ENCODE data around the gene OSBP2.
A peak's percentile ranks its signal among the peaks of the same experiment; 100 is the strongest.

OSBP2 gene

DNA sequence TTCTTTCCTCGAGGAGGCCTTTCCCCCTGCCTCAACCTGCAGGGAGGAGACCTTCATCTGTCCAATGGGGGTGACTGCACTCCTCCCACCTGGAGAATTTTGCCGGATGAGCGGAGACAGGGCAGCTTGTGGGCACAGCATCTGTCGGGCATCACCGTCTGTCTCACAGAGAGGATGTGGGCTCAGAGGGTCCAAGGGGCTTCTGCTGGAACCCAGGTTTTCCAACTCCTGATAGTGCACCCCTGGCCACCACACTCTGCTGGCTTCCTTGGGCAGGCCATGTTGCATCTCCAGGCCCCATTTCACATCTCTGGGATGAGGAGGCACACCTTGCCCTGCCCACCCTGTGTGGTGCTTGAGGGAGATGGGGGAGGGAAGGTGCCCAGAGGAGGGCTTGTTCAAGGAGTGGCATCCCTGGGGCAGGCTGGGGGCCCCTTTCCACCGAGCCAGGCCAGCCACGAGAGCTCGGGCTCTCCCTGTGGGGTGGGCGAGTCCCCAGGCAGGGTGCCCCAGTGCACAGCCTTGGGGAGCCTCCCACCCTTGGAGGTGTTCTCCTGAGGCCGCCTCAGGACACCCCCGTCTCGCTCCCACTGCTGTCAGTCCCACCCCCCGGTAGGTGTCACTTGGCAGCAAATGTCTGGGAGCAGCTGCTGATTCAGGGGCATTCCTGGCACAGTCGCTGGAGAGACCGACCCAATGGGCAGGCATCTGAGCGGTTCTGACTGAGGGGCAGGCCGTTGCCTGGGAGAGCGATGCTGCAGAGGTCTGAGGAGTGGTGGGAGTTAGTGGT, 189.7 kb downstream of the OSBP2 start:
- DNase-seq = no peak

DNA sequence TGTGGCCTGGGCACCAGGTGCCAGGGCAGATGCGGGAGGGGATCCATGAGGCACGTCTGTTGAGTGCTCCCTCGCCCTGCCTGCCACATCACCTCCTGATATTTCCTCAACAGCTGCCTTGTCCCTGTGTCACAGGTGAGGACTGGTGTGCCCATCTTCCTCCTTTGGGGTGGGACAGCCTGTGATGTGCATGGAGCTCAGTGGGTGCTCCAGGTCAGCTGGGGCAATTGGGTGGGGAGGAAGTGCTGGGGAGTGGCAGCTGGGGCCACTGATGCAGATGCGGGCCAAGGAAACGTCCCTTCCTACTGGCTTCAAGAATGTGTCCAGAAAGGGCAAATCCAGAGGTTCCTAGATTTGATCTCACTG, 190.3 kb downstream of the OSBP2 start:
- DNase-seq = no peak

DNA sequence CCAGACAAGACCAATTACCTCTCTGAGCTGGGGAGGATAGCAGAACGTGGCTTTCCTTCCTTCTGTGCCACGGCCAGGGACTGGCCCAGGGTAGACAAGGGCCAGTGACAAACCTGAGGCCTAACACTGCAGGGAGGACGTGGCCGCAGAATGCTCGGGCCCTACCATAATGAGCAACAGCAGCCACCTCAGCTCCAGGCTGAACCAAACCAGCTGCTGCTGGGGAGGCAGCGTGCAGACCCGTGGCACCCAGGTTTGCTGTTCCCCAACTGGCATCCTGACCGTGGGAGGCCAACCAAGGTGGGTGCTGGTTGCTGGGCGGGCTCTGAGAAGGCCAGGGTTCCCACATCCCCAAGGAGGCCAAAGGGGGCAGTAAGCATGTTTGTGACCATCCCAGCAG, 190.9 kb downstream of the OSBP2 start:
- DNase-seq = no peak

DNA sequence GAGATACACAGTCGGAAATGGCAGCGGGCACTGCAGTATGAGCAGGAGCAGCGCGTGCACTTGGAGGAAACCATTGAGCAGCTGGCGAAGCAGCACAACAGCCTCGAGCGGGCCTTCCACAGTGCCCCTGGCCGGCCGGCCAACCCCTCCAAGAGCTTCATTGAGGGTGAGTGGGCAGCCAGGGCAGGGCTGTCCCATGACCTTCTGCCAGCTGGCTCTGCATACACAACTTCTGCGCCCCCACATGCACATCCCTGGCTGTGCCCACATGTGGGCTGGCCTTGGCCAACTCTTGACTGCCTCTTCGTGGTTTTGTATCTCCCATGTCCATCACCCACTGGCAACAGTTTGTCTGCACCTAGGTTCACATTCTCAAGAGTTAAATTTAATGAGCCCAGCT, 192.8 kb downstream of the OSBP2 start:
- no peak for DNase-seq

DNA sequence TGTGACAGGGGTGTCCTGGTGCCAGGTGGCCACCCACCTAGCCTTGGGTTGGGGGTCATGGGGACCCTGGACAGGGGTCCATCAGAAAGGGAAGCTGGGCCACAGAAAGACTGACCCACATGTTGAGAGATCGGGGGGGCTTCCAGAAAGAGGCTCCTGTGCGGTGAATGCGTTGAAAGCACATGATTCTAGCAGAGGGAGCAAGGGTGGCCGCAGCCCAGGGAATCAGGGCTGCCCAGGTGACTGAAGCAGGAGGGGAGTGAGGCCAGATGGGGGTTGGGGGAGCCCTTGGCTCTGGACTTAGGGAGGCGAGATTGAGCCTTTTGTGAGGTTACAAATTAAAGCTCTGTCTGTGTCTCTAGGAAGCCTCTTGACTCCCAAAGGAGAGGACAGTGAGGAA, 193.2 kb downstream of the OSBP2 start:
- DNase-seq = no peak

DNA sequence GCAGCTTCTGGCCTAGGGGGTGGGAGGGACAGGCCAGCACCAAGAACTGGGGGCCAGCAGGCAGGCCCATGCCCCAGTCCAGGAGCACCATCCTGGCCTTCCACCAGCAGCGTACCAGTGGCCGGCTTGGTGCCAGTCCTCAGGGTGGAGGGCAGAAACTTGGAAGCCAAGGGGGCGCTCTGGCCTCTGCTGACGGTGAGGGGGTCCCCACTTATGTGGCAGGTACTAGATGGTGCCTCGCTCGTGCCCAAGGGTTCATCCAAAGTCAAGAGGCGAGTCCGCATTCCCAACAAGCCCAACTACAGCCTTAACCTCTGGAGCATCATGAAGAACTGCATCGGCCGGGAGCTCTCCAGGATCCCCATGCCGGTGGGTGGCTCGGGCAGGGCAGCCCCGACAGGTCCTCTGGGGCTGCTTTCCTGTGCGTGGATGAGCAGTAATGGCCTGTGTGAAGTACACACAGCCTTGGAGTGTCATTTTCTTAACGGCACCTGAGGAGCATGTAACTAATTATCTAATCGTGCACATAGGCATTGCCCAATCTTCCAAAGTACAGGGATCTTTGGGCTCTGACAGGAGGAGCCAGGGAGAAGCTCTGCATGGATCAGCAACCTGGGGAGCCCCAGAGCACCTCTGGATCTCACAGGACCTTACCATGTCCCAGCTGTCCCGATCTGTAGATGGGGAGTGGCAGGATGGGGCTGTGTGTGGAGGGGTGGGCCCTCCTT, 194.8 kb downstream of the OSBP2 start:
- no peak for DNase-seq

DNA sequence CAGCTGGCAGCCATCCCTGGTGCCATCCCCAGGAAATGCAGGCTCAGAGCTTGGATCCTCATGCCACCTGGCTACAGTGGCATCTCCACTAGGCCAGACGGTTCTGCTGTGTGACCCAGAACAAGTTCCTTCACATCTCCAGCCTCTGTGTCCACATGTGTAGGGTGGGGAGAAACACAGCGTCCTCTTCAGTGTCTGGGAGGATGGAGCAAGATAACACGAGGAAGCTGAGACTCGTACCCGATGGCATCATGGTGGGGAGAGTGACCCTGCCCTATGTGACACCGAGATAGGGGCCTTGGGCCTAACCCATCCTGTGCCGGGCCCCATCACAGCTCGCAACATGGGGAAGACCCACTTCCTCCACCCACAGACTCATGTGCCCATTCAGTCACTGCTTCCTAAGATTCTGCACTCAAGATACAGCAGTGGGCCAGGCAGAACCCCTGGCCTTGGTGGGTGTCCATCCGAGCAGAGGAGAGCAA, 195.4 kb downstream of the OSBP2 start:
- DNase-seq = no peak

DNA sequence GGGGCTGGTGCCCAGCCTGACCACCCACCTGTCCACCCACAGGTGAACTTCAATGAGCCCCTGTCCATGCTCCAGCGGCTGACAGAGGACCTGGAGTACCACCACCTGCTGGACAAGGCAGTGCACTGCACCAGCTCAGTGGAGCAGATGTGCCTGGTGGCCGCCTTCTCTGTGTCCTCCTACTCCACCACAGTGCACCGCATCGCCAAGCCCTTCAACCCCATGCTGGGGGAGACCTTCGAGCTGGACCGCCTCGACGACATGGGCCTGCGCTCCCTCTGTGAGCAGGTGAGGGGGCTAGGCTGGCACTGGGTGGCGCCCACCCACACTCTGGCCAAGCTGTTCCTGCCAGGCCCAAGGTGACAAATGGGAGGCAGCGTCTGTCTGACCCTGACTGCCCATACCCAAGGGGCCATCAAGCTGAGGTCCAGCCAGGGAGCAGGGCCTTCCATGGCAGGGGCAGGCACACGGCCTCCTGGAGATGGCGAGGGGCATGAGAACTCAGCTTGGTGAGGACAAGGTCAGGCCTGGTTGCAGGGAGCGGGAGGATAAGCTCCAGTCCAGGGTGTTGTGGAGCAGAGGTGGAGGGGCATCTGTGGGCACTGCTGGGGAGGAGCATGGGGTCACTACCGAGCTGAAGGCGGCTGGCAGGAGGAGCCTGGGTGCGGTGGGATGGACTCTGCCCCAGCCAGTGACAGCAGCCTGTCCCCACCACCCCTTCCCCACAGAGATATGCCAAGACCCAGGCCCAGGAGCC, 196.2 kb downstream of the OSBP2 start:
- peak in 3 of 6 experiments; percentile 3 to 15 (median 7) for DNase-seq

DNA sequence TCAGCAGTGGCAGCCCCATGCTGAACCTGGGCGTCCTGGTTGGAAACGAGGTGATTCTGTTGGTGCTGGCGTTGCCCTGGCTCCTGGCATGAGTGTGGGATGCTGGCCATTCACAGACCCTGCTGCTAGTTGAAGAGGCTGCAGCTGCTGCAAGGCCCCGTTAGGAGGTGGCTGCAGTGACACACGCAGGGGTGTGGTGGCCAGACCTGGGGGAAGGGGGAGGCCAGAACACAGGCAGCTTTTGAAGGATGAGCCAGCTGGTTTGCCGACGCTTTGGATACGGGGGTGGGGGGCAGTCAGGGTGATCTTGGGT, 196.7 kb downstream of the OSBP2 start:
- no peak for DNase-seq

DNA sequence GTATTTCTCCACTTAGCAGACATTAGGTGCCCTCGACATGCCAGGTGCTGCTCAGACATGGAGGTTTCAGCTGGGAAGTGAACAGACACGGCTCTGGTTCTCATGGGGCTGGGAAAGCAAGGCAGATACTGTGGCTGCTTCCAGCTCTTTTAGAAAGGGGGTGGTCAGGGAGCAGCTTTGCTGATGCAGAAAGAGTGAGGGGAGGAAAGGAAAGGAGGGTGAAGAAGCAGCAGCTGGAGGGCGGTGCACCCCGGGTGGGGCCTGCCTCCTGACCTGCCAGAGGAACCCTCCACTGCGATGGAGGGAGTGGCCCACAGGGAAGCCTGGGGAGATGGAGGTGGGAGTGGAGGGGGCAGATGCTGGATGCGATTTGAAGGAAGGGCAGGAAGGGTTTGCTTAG, 197.1 kb downstream of the OSBP2 start:
- DNase-seq = no peak

DNA sequence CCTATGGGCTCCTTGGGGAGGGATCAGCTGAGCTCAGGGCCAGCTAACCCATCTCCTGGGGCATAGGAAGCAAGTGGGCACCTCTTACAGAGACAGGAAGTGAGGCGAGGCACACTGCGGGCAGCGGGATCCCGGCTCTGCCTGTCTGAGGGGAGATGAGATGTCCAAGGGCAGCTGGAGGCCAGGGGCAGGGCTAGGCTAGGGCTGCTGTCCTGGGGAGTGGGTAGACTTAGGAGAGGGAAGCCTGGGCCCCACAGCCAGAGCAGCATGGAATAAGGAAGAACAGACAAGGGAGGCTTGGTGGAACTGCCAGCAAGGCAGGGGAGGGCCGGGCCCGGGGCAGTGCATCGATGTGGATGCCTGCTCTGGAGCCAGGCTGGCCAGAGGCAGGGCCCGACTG, 197.6 kb downstream of the OSBP2 start:
- no peak for DNase-seq

DNA sequence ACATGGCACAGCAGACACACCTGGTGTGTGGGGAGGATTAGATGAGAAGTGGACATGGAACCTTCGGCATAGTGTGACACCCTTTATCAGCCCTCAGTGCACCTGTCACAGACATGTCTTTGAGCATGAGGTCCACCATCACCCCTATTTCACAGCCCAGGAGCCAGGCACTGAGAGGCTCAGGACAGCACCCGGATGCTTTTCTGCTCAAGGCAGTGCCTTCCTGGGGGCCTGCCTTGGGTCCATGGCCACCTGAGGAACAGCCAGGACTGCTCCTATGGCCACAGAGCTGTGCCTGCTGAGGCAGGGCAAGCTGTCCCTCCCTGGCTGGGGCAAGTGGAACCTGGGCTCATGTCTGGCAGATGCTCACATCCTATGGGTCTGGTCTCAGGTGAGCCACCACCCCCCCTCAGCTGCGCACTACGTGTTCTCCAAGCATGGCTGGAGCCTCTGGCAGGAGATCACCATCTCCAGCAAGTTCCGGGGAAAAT, 198.1 kb downstream of the OSBP2 start:
- no peak for DNase-seq

DNA sequence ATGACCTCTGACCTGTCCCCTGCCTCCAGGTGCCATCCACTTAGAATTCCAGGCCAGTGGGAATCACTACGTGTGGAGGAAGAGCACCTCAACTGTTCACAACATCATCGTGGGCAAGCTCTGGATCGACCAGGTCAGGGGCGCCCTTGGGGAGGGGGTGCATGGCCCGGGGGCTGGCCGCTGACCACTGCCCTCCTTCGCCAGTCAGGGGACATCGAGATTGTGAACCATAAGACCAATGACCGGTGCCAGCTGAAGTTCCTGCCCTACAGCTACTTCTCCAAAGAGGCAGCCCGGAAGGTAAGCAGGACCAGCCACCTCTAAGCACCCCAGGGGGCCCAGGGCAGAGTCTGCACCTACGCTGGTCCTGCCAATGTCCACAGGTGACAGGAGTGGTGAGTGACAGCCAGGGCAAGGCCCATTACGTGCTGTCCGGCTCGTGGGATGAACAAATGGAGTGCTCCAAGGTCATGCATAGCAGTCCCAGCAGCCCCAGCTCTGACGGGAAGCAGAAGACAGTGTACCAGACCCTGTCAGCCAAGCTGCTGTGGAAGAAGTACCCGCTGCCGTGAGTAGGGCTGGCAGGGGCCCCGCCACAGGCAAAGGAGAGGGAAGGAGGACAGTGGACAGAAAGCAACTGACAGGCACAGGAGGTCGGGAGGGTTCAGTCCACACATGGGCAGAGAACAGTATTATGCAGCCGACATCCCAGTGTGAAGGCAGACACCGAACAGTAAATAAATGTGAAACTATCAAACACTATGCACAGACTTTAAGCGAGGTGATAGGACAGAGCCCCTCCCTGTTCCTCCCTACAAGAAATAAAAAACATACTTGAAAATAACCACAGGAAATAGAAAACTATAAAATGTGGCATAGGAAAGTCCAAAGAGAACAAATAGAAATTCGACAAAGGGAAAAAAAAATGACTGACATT, 199.0 kb downstream of the OSBP2 start:
- peak in 2 of 6 experiments; percentile 10 to 42 for DNase-seq

DNA sequence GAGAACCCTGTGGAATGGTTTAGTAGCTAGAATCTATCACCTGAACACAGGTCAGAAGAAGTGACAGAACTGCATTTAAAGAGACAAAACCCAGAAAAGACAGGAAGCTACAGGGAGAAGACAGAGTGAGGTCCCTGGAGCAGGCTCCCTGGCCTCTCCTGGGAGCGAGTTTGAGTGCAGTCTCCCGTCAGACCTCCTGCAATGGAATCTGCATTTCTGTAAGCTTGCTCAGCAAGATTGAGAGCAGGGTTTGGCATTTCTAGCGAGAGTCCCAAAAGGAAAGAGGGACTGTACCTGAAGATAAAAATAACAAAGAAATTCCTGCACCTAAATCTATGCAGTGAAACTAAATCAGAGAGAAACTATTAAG, 199.7 kb downstream of the OSBP2 start:
- peak in 1 of 6 experiments; percentile 42 for DNase-seq

DNA sequence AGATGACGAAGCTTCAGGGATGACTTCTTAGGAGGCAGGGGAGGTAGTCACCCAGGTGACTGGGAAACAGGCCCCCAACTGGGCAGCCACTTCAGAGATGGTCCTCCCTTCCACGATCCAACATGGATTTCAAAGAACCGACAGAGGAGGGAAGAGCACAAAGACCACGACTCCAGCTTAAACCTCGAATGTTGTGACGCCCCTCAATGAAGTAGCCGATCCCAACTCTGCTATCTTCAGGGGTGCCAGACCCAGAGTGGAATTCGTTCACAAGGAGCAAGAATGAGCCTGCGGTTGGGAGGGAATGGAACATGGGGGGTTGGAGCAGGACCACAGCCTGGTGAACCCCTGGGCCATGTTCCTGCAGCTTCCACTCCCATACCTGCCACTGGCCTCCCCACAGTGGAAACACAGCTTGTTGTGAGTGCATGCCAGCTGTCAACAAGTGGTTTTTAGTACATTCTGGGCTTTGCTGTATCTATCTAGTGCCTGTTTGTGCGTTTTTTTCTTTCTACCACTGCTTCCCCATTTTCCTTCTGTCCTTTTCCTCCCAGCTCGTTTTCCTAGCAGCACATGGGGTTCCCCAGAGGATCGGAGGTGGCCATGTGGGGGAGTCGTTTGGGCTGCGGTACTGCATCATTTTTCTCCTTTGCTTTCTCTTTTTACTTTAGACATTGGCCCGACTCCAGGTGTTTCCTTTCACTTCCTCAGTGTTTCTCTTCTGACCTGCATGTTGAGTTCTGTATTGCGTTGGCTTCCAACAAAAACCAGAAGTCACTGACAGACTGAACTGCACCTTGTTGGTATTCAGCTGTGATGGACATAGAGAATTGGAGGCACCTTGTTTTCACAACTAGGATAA, 208.1 kb downstream of the OSBP2 start:
- no peak for DNase-seq

DNA sequence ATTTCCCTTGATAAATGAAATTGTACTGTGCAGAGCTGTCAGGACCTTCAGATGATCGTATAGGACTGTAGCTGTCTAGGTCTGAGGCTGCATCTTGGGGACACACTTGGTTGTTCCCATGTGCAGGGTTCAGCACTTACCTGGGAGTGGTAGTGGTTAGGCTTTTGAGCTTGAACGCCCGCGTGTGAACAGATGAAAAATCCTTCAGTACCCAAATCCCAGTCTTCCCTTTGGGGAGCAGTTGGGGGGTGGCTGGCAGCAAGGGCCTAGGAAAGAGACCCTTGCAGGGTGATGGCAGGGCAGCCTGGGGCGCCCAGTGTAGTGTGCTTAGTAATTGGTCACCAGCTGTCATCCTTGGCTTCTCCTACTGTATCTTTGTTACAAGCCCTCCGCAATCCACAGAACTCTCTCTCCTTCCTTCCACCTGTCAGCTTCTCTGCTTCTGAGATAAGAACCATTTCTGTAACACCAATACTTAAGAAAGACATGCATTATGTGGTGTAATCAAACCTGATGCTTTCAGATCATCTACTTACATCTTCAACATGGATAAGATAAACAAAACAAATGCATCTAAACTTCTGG, 209.3 kb downstream of the OSBP2 start:
- DNase-seq = no peak

DNA sequence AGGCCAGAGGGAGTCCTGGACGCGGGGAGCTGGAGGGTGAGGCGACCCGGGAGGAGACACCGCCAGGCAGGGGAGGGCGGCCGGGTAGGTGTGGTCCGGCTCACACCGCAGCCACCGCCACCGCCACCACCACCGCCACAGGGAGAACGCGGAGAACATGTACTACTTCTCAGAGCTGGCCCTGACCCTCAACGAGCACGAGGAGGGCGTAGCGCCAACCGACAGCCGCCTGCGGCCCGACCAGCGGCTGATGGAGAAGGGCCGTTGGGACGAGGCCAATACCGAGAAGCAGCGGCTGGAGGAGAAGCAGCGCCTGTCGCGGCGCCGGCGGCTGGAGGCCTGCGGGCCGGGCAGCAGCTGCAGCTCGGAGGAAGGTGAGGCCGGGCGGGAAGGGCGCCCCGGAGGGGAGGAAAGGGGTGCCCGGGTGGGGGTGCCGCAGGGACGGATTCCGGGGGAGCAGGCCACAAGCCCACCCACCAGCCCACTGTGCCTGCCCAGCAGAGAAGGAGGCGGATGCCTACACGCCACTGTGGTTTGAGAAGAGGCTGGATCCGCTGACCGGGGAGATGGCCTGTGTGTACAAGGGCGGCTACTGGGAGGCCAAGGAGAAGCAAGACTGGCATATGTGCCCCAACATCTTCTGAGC, 211.1 kb downstream of the OSBP2 start:
- DNase-seq = no peak

DNA sequence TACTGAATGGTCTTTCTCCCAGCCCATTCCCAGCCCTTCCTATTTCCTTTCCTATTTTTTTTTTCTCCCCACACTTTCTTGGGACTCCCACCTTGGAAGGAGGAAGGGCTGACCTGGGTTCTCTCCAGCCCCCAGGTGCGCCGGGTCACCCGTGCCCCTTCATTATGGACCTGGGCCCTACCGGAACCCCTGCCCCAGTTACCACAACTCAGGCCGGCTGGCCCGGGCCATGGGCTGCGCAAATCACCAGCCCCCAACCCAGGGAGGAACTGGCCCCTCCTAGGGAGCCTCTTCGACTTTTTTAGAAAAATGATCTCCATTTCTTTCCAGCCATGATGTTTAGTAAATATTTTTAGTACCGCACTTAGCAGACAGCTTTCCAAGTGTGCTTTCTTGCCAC, 211.7 kb downstream of the OSBP2 start:
- no peak for DNase-seq

DNA sequence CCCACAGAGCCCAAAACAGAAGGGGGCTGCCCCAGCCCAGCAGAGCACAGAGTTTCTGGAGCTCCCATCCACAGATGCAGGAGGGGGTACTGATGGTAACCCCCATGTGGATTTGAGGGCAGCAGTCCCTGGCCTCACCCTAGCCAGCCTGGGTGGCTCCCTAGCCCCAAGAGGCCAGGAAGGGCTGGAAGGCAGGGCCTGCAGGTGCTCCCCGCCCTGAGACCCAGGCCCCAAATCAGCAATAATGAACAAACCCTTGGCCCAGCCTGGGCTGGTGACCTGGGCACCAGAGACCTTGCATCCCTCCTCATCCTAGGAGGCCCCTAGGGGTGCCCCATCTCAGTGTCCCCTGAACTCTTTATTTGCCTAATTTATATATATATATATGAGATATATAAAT, 212.3 kb downstream of the OSBP2 start:
- no peak for DNase-seq

DNA sequence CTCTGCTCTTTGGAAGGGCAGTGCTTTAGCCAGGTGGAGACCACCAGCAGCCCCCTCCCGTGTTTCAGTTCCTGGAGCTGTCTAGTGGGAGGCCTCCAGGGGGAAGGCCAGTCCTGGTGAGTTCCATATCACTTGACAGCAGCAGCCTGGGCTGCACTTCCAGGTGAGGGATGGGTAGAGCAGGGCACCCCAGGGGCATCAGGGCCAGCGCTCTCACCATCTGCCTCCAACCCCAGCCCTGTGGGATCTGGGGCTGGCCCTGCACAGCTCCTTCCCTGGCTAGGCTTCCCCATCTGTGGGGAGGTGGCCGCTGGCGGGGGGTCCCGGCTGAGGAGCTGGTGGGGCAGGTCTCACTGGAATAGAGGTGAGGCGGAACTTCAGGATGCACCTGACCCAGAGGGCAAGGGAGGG, 213.4 kb downstream of the OSBP2 start:
- DNase-seq = no peak

DNA sequence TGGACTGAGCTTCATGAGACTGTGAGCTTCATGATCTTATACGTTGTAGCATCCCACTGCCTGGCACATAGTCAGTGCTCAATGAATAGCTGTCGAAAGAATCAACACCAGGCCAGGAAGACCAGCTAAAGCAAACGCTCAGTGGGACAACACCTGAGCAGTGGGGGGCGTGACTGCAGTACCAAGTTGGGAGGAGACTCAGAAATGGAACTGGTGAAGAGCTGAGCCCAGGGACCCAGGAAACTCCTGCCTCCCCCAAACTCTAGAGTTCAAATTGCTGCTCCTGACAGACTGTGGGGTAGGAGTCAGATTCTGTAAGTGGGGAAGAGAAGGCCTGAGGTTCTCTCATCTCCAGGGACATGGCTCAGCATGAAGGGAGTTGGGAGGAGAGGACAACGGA, 214.6 kb downstream of the OSBP2 start:
- no peak for DNase-seq

All from stimulated activated naive CD4-positive, alpha-beta T cell (primary cell).